B cell (primary cell): Measurements from ENCODE around the gene TRMT11. TPM values are rescaled to one million over a fixed set of nuclear protein-coding genes. Genes with fewer than 3 reads are reported as not detected.
A peak's percentile ranks its signal among the peaks of the same experiment; 100 is the strongest.

ENCODE experiments used
- ATAC-seq: fragments of 200-7000 bp; cut with Tn5 transposase; one replicate; pipeline ENCODE4 v1.10.0; 2021; ENCODE audit warnings: low read depth, mild to moderate bottlenecking, moderate number of reproducible peaks, moderate library complexity
- CTCF ChIA-PET: fragments of 350-600 bp; sonication (Branson Sonifier 250); formaldehyde crosslinking; loops from one replicate; lab custom pipeline; 2021; ENCODE audit warnings: antibody characterized with exemption, inconsistent platforms; lab: Charles Lee
- POLR2A ChIA-PET: fragments of 350-600 bp; sonication (Branson Sonifier 250); formaldehyde crosslinking; loops from one replicate; lab custom pipeline; 2021; ENCODE audit warnings: antibody characterized with exemption; lab: Charles Lee
- DNase-seq: peaks from one replicate; pipeline ENCODE4 v3.0.0; 2013
- H2AFZ ChIP-seq: 2 replicates; pipeline ENCODE4 v1.6.1; 2012; ENCODE audit warnings: mild to moderate bottlenecking, low read depth, low read length; ENCODE audit not compliant: insufficient read depth, poor library complexity, severe bottlenecking
- H3K27ac ChIP-seq, 2 donors: 1 replicate in 1 of 2; 2 replicates in 1 of 2; pipeline ENCODE4 v1.5.1; 2012 to 2013; ENCODE audit warnings: low read length in 2 of 2, mild to moderate bottlenecking in 2 of 2, moderate library complexity in 1 of 2
- H3K27me3 ChIP-seq, 4 experiments: fragments of 200-600 bp in 1 of 4; sonication (generic) in 1 of 4; replicated peaks in 1 of 4; 1 replicate in 2 of 4; 2 replicates in 2 of 4; pipeline versions ENCODE4 v1.6.1 to v1.7.0; 2013 to 2016; ENCODE audit warnings: low read length in 3 of 4, mild to moderate bottlenecking in 2 of 4, mixed read lengths in 1 of 4, moderate library complexity in 1 of 4; ENCODE audit not compliant: insufficient read depth in 4 of 4, control insufficient read depth in 3 of 4; ENCODE audit errors: control extremely low read depth in 1 of 4
- H3K36me3 ChIP-seq, 2 experiments: replicated peaks in 1 of 2; 1 replicate in 1 of 2; 2 replicates in 1 of 2; pipeline versions ENCODE4 v1.6.1 to v1.7.1; 2013; ENCODE audit warnings: low read length in 1 of 2; ENCODE audit not compliant: insufficient read depth in 2 of 2, control insufficient read depth in 1 of 2; ENCODE audit errors: control extremely low read depth in 1 of 2, extremely low read depth in 1 of 2
- H3K4me1 ChIP-seq, 2 donors: fragments of 200-600 bp in 1 of 2; sonication (generic) in 1 of 2; 1 replicate in 1 of 2; 2 replicates in 1 of 2; pipeline versions ENCODE4 v1.5.1 to v1.6.1; 2013 to 2017; ENCODE audit warnings: low read length in 2 of 2; ENCODE audit not compliant: control insufficient read depth in 2 of 2, insufficient read depth in 2 of 2
- H3K4me2 ChIP-seq: replicated peaks from 2 replicates; pipeline ENCODE3; 2012; ENCODE audit warnings: mild to moderate bottlenecking, low read depth, low read length; ENCODE audit not compliant: poor library complexity, severe bottlenecking
- H3K4me3 ChIP-seq, 5 experiments: fragments of 200-600 bp in 1 of 5; sonication (generic) in 1 of 5; 1 replicate in 3 of 5; 2 replicates in 2 of 5; pipeline versions ENCODE4 v1.5.1 to v1.7.0; 2011 to 2016; ENCODE audit warnings: low read length in 4 of 5, mild to moderate bottlenecking in 4 of 5, low read depth in 2 of 5, control low read depth in 1 of 5, moderate library complexity in 1 of 5; ENCODE audit not compliant: insufficient read depth in 1 of 5; ENCODE audit errors: control extremely low read depth in 1 of 5, extremely low read depth in 1 of 5
- H3K79me2 ChIP-seq: fragments of 200-600 bp; sonication (generic); one replicate; pipeline ENCODE4 v1.6.0; 2016; ENCODE audit warnings: low read length; ENCODE audit not compliant: control insufficient read depth, insufficient read depth
- H3K9ac ChIP-seq: fragments of 200-600 bp; sonication (generic); 2 replicates; pipeline ENCODE4 v1.6.1; 2017; ENCODE audit warnings: mild to moderate bottlenecking, low read length, moderate library complexity
- H3K9me3 ChIP-seq, 3 donors: one replicate each; pipeline versions ENCODE4 v1.6.1 to v1.7.1; 2013; ENCODE audit warnings: low read length in 2 of 3; ENCODE audit not compliant: control insufficient read depth in 2 of 3, insufficient read depth in 1 of 3; ENCODE audit errors: control extremely low read depth in 1 of 3
- H4K20me1 ChIP-seq: 2 replicates; pipeline ENCODE4 v1.6.0; 2012; ENCODE audit warnings: mild to moderate bottlenecking, low read length; ENCODE audit not compliant: insufficient read depth, control insufficient read depth, poor library complexity, severe bottlenecking
- H3K27ac Mint-ChIP-seq: one replicate; pipeline ENCODE4 v1.8.0; 2021; ENCODE audit warnings: mixed read lengths
- H3K27me3 Mint-ChIP-seq: one replicate; pipeline ENCODE4 v1.8.0; 2021; ENCODE audit warnings: mixed read lengths
- H3K4me1 Mint-ChIP-seq: one replicate; pipeline ENCODE4 v1.8.0; 2021; ENCODE audit warnings: mixed read lengths
- H3K4me3 Mint-ChIP-seq: one replicate; pipeline ENCODE4 v1.8.0; 2021; ENCODE audit warnings: mixed read lengths
- H3K9me3 Mint-ChIP-seq: one replicate; pipeline ENCODE4 v1.8.0; 2022; ENCODE audit warnings: mixed read lengths; ENCODE audit not compliant: insufficient read depth
- EZH2 ChIP-seq: IDR thresholded peaks from 2 replicates; pipeline ENCODE4 v1.6.1; 2012; ENCODE audit warnings: borderline replicate concordance, low read depth, mild to moderate bottlenecking, moderate library complexity, low read length; ENCODE audit not compliant: insufficient read depth, poor library complexity, severe bottlenecking
- WGBS: methylation state at CpG from one replicate; pipeline ENCODE4 v1.1.5; 2013; ENCODE audit warnings: missing lambda C conversion rate; ENCODE audit not compliant: insufficient coverage; 5-methylcytosine and 5-hydroxymethylcytosine counted together
- intact Hi-C: fragments of 100-400 bp; cut with micrococcal nuclease; formaldehyde crosslinking; loops from one replicate; pipeline ENCODE4 v1.10.0; 2022
- polyA plus RNA-seq: library from polyadenylated mRNA; depleted of rRNA; stranded (reverse); fragments of >200 nt; gene quantifications from 2 replicates; pipeline ENCODE4 v1.2.3, GENCODE V29; 2012
- total RNA-seq, 2 donors: library from RNA; stranded (reverse); fragments of 120-200 nt in 1 of 2; gene quantifications; 1 replicate in 1 of 2; 2 replicates in 1 of 2; pipeline versions ENCODE4 v1.2.3 to v1.2.4, GENCODE V29; 2013 to 2022
- TF ChIP-seq, protein P1 (sequence below): fragments of 200-600 bp; IDR thresholded peaks from one replicate; pipeline ENCODE4 v1.8.0; 2022; ENCODE audit warnings: antibody characterized with exemption, mild to moderate bottlenecking

Gene TRMT11
- total and polyA plus RNA-seq, 2 donors (not counting 1 experiment from before 2014, with no cell fraction given), result 12.1 to 30.4 TPM

DNA sequence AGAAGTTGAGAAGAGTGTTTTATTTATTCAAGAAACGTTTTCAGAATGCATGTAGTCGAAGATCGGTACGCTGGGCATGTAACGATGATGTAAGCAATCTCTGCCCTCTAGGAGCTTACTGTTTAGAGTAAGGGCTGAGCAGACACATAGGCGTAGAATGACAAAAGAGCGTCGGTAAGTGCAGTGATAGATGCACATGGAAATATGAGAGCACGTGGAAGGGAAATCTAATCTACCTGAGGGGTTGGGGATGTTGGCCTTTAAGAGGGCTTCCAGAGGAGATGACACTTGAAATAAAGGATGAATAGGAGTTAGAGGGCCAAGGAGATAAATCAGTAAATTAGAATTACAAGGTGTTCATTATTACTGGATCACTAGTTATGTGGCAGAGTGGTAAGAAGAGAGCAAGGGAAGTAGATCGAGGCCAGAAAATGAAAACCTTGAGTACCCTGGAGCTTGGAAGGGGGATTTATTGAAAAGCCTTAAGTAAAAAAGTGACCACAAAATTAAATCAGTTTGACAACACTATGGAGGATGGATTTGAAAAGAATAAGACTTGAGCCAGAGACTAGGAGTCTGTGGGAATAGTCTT lies 782 bp downstream of the TRMT11 start:
- DNase-seq, result no peak
- Histone ChIP-seq H3K27me3 (no peaks in the 10 kb centered on the region), H3K4me2 (peak overlapping the region; percentile 77), H4K20me1 (no peaks in the 10 kb centered on the region), H3K4me3 (peak overlapping the region; percentile 78 to 94 (median 89)), H3K9ac (peak overlapping the region; percentile 98), H3K4me1 (peaks cover 10 to 12% of the 10 kb centered on the region in 2 donors), H3K27ac (peak overlapping the region; percentile 77 to 86), H3K79me2 (peaks cover 5% of the 10 kb centered on the region), H2AFZ (peak overlapping the region; percentile 99), H3K9me3 (no peaks in the 10 kb centered on the region), H3K36me3 (no peaks in the 10 kb centered on the region)
- CTCF ChIA-PET, result interaction anchor here (1.0 to 2.2 kb wide), 10 partner anchors 9 to 673 kb away, joined by 3 to 20 read pairs (median 6); partner anchors contain the start of gene NCOA7
- POLR2A ChIA-PET, result interaction anchor here (1.1 to 2.4 kb wide), 5 partner anchors 8 to 197 kb away, joined by 3 to 12 read pairs (median 3); partner anchors contain the start of genes HINT3 and NCOA7
- intact Hi-C loops, result loop anchor here (5.0 kb wide), 1 partner anchor 675 kb away; no protein-coding TSS in a partner anchor
- TF ChIP-seq, protein P1, sequence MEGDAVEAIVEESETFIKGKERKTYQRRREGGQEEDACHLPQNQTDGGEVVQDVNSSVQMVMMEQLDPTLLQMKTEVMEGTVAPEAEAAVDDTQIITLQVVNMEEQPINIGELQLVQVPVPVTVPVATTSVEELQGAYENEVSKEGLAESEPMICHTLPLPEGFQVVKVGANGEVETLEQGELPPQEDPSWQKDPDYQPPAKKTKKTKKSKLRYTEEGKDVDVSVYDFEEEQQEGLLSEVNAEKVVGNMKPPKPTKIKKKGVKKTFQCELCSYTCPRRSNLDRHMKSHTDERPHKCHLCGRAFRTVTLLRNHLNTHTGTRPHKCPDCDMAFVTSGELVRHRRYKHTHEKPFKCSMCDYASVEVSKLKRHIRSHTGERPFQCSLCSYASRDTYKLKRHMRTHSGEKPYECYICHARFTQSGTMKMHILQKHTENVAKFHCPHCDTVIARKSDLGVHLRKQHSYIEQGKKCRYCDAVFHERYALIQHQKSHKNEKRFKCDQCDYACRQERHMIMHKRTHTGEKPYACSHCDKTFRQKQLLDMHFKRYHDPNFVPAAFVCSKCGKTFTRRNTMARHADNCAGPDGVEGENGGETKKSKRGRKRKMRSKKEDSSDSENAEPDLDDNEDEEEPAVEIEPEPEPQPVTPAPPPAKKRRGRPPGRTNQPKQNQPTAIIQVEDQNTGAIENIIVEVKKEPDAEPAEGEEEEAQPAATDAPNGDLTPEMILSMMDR, result no peak
- no peak for TF ChIP-seq EZH2
- Mint-ChIP-seq H3K27me3 (no peaks in the 10 kb centered on the region), H3K4me1 (peaks cover 5% of the 10 kb centered on the region), H3K9me3 (no peaks in the 10 kb centered on the region), H3K4me3 (no peak overlapping the region), H3K27ac (no peak overlapping the region)
- ATAC-seq, result peak; percentile 9
- WGBS, result 27% methylated on average over 9 of the region's 10 CpGs

DNA sequence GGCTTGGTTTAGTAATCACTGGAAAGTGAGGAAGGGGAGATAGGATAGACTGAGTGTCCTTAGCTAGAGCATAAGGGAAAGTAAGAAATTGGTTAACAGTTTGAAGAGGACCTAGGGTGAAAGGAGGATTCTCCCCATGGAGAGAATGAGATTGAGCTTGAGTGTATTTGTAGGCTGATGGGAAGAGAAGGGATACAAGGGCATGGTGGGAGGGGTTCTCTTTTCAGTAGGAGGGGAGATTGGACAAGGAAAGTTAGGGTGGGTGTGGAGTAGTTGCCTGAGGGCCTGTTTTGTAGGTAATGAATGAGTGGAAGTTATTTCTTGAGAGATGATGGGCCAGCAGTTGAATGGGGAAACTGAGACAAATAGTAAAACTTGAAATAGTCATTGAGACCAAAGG lies 1.9 kb downstream of the TRMT11 start:
- H3K9ac ChIP-seq, result no peak overlapping the region
- no peak overlapping the region for H3K4me2 ChIP-seq
- DNase-seq (no peak), ATAC-seq (no peak)
- no peak overlapping the region for H3K27ac Mint-ChIP-seq
- H3K36me3 ChIP-seq, result no peaks in the 10 kb centered on the region
- H3K79me2 ChIP-seq, result peaks cover 5% of the 10 kb centered on the region
- no peak overlapping the region for H3K4me3 Mint-ChIP-seq
- H3K4me1 ChIP-seq, result peaks cover 10 to 12% of the 10 kb centered on the region in 2 donors
- no peaks in the 10 kb centered on the region for H3K9me3 ChIP-seq
- no peaks in the 10 kb centered on the region for H3K27me3 ChIP-seq
- intact Hi-C loops, result loop anchor here (5.0 kb wide), 1 partner anchor 676 kb away; no protein-coding TSS in a partner anchor
- H2AFZ ChIP-seq, result no peak overlapping the region
- no peaks in the 10 kb centered on the region for H3K27me3 Mint-ChIP-seq
- CTCF ChIA-PET, result no interaction called here
- no peaks in the 10 kb centered on the region for H3K9me3 Mint-ChIP-seq
- no peaks in the 10 kb centered on the region for H4K20me1 ChIP-seq
- POLR2A ChIA-PET, result no interaction called here
- peaks cover 7% of the 10 kb centered on the region for H3K4me1 Mint-ChIP-seq
- H3K27ac ChIP-seq, result peak overlapping the region in 1 of 2 donors; percentile 47
- TF ChIP-seq EZH2, result no peak
- TF ChIP-seq, protein P1, result no peak
- H3K4me3 ChIP-seq, result no peak overlapping the region
